ENCODE data around the gene NOL3. TPM values are rescaled to one million over a fixed set of nuclear protein-coding genes. Genes with fewer than 3 reads are reported as not detected.
A peak's percentile ranks its signal among the peaks of the same experiment; 100 is the strongest.

NOL3 gene
- total and polyA plus RNA-seq, 2 of the 13 experiments (the other 11 are each of a cell fraction or from before 2014, with no cell fraction given): 5.7 to 20.5 TPM

DNA sequence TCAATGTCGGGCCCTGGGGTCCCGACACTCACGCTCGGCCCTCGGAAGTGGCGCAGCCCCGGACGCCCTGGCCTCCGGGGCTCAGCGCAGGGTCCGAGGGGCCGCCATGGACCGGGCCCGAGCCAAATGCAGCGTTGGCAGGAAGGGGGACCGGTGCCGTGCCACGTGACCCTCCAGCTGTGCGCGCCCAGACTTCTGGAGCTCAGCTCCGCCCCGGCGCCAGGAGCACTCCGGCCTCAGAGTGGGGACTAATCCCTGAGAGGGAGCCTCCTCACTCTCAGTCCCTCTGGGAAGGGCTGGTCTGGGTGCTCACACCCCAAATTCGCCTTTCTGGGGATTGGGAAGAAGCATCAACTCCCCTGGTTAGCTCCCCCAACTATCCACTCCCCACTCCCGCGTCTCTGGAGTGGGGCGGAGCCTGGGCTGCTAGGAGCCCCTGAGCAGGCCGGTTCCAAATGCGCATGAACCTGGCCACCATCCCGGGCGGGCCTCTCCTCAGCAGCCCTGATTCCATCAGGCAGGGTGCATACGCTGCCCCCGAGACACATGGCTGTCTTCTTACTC lies 19.4 kb upstream of the NOL3 start, which contains the start of gene B3GNT9 (continued):
- TF ChIP-seq ZNF83 (CRISPR knock-in tag; IDR thresholded peaks at IDR 0.05; ENCODE audit: borderline replicate concordance): peak; percentile 65; the same call in 1 of the 2 replicates
- no peak for TF ChIP-seq ELF3 (CRISPR knock-in tag; IDR thresholded peaks at IDR 0.05)
- TF ChIP-seq MTF1 (CRISPR knock-in tag; IDR thresholded peaks at IDR 0.05): no peak
- no peak for TF ChIP-seq ZNF34 (CRISPR knock-in tag; IDR thresholded peaks at IDR 0.05; ENCODE audit: borderline replicate concordance)
- no peak for TF ChIP-seq ZNF557 (CRISPR knock-in tag; IDR thresholded peaks at IDR 0.05)
- TF ChIP-seq FOXA3 (CRISPR knock-in tag; IDR thresholded peaks at IDR 0.05): no peak
- peak; percentile 66; the same call in 1 of the 2 replicates for TF ChIP-seq MXD4 (CRISPR knock-in tag; IDR thresholded peaks at IDR 0.05)
- TF ChIP-seq KAT2B (IDR thresholded peaks at IDR 0.05; ENCODE audit: borderline replicate concordance, low read depth, low read length): no peak
- TF ChIP-seq, protein P1, sequence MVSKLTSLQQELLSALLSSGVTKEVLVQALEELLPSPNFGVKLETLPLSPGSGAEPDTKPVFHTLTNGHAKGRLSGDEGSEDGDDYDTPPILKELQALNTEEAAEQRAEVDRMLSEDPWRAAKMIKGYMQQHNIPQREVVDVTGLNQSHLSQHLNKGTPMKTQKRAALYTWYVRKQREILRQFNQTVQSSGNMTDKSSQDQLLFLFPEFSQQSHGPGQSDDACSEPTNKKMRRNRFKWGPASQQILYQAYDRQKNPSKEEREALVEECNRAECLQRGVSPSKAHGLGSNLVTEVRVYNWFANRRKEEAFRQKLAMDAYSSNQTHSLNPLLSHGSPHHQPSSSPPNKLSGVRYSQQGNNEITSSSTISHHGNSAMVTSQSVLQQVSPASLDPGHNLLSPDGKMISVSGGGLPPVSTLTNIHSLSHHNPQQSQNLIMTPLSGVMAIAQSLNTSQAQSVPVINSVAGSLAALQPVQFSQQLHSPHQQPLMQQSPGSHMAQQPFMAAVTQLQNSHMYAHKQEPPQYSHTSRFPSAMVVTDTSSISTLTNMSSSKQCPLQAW (CRISPR knock-in tag; IDR thresholded peaks at IDR 0.05): peak; percentile 74
- TF ChIP-seq SALL2 (CRISPR knock-in tag; IDR thresholded peaks at IDR 0.05): peak; percentile 63; the same call in 1 of the 2 replicates
- TF ChIP-seq GLMP (CRISPR knock-in tag; IDR thresholded peaks at IDR 0.05; ENCODE audit: borderline replicate concordance): no peak
- no peak for TF ChIP-seq RXRB (CRISPR knock-in tag; IDR thresholded peaks at IDR 0.05; ENCODE audit: borderline replicate concordance)
- TF ChIP-seq, protein P2, sequence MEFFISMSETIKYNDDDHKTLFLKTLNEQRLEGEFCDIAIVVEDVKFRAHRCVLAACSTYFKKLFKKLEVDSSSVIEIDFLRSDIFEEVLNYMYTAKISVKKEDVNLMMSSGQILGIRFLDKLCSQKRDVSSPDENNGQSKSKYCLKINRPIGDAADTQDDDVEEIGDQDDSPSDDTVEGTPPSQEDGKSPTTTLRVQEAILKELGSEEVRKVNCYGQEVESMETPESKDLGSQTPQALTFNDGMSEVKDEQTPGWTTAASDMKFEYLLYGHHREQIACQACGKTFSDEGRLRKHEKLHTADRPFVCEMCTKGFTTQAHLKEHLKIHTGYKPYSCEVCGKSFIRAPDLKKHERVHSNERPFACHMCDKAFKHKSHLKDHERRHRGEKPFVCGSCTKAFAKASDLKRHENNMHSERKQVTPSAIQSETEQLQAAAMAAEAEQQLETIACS (CRISPR knock-in tag; IDR thresholded peaks at IDR 0.05): no peak
- no peak for TF ChIP-seq SP4 (CRISPR knock-in tag; IDR thresholded peaks at IDR 0.05)
- no peak for TF ChIP-seq FLYWCH1 (CRISPR knock-in tag; IDR thresholded peaks at IDR 0.05)
- TF ChIP-seq, protein P3, sequence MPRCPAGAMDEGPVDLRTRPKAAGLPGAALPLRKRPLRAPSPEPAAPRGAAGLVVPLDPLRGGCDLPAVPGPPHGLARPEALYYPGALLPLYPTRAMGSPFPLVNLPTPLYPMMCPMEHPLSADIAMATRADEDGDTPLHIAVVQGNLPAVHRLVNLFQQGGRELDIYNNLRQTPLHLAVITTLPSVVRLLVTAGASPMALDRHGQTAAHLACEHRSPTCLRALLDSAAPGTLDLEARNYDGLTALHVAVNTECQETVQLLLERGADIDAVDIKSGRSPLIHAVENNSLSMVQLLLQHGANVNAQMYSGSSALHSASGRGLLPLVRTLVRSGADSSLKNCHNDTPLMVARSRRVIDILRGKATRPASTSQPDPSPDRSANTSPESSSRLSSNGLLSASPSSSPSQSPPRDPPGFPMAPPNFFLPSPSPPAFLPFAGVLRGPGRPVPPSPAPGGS (CRISPR knock-in tag; IDR thresholded peaks at IDR 0.05): no peak
- TF ChIP-seq ZNF367 (CRISPR knock-in tag; IDR thresholded peaks at IDR 0.05; ENCODE audit: borderline replicate concordance): 0 out of 2 replicates have a peak, but pooled peaks have one; percentile 65
- TF ChIP-seq, protein P4, sequence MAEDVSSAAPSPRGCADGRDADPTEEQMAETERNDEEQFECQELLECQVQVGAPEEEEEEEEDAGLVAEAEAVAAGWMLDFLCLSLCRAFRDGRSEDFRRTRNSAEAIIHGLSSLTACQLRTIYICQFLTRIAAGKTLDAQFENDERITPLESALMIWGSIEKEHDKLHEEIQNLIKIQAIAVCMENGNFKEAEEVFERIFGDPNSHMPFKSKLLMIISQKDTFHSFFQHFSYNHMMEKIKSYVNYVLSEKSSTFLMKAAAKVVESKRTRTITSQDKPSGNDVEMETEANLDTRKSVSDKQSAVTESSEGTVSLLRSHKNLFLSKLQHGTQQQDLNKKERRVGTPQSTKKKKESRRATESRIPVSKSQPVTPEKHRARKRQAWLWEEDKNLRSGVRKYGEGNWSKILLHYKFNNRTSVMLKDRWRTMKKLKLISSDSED (CRISPR knock-in tag; IDR thresholded peaks at IDR 0.05): no peak
- TF ChIP-seq CHD2 (IDR thresholded peaks at IDR 0.05; ENCODE audit: low read depth, low read length): no peak
- no peak for TF ChIP-seq TCF7L2 (IDR thresholded peaks at IDR 0.05; ENCODE audit: low read depth, low read length)
- no peak for TF ChIP-seq CEBPB (IDR thresholded peaks at IDR 0.05; ENCODE audit: borderline replicate concordance, low read depth, low read length)
- TF ChIP-seq EZH2 (conservative IDR thresholded peaks at IDR 0.05; ENCODE audit: low read depth, low read length): no peak
- no peak for TF ChIP-seq ZFP82 (CRISPR knock-in tag; IDR thresholded peaks at IDR 0.05; ENCODE audit: borderline replicate concordance)
- TF ChIP-seq ZNF383 (CRISPR knock-in tag; IDR thresholded peaks at IDR 0.05; ENCODE audit: borderline replicate concordance): no peak
- no peak for TF ChIP-seq SATB2 (CRISPR knock-in tag; IDR thresholded peaks at IDR 0.05)
- TF ChIP-seq ATRX (CRISPR knock-in tag; IDR thresholded peaks at IDR 0.05; ENCODE audit: borderline replicate concordance): no peak
